Neuronal stem cell (in vitro differentiated cells): ENCODE results near the gene HS1BP3.

Source experiments
- DNase-seq: peaks from one replicate; pipeline ENCODE4 v3.0.0-alpha.2; 2013; ENCODE audit warnings: low spot score
- H2AFZ ChIP-seq: one replicate; pipeline ENCODE4 v1.6.1; 2013; ENCODE audit warnings: mild to moderate bottlenecking, low read length, inconsistent platforms
- H2AK5ac ChIP-seq: 2 replicates; pipeline ENCODE4 v1.6.1; 2013; ENCODE audit warnings: low read depth, mild to moderate bottlenecking, inconsistent platforms, low read length, moderate library complexity, mixed read lengths
- H2BK120ac ChIP-seq: 2 replicates; pipeline ENCODE4 v1.6.1; 2013; ENCODE audit warnings: low read depth, mild to moderate bottlenecking, inconsistent platforms, low read length, moderate library complexity, mixed read lengths
- H2BK12ac ChIP-seq: one replicate; pipeline ENCODE4 v1.6.1; 2013; ENCODE audit warnings: low read length, inconsistent platforms
- H2BK15ac ChIP-seq: 2 replicates; pipeline ENCODE4 v1.6.1; 2013; ENCODE audit warnings: mild to moderate bottlenecking, low read length, inconsistent platforms, mixed read lengths
- H2BK5ac ChIP-seq: one replicate; pipeline ENCODE4 v1.6.1; 2013; ENCODE audit warnings: inconsistent platforms, mild to moderate bottlenecking, low read length, moderate library complexity
- H3K14ac ChIP-seq: one replicate; pipeline ENCODE4 v1.6.1; 2013; ENCODE audit warnings: low read length, inconsistent platforms
- H3K18ac ChIP-seq: 2 replicates; pipeline ENCODE4 v1.6.1; 2013; ENCODE audit warnings: low read length, inconsistent platforms
- H3K23ac ChIP-seq: 2 replicates; pipeline ENCODE4 v1.6.1; 2013; ENCODE audit warnings: low read depth, mild to moderate bottlenecking, mixed read lengths, low read length, inconsistent platforms; ENCODE audit not compliant: poor library complexity
- H3K27ac ChIP-seq: replicated peaks from 3 replicates; pipeline ENCODE4 v1.5.1; 2013; ENCODE audit warnings: low read length, inconsistent platforms
- H3K27me3 ChIP-seq, 3 experiments: 2 replicates each; pipeline ENCODE4 v1.6.1; 2013; ENCODE audit warnings: low read length in 3 of 3, mild to moderate bottlenecking in 2 of 3, inconsistent platforms in 1 of 3, low read depth in 1 of 3, mixed read lengths in 1 of 3, moderate library complexity in 1 of 3; ENCODE audit not compliant: control insufficient read depth in 3 of 3, insufficient read depth in 3 of 3
- H3K36me3 ChIP-seq, 2 donors: replicated peaks in 1 of 2; 2 replicates each; pipeline ENCODE4 v1.6.1; 2013; ENCODE audit warnings: low read length in 2 of 2; ENCODE audit not compliant: control insufficient read depth in 2 of 2, insufficient read depth in 2 of 2
- H3K4ac ChIP-seq: 2 replicates; pipeline ENCODE4 v1.6.1; 2013; ENCODE audit warnings: inconsistent platforms, mild to moderate bottlenecking, low read length, moderate library complexity
- H3K4me1 ChIP-seq, 2 donors: 1 replicate in 1 of 2; 2 replicates in 1 of 2; pipeline ENCODE4 v1.6.1; 2013; ENCODE audit warnings: low read length in 2 of 2, low read depth in 1 of 2; ENCODE audit not compliant: control insufficient read depth in 2 of 2, insufficient read depth in 1 of 2
- H3K4me2 ChIP-seq: one replicate; pipeline ENCODE4 v1.6.1; 2013; ENCODE audit warnings: mild to moderate bottlenecking, low read length, inconsistent platforms; ENCODE audit not compliant: insufficient read depth, poor library complexity, severe bottlenecking
- H3K4me3 ChIP-seq, 2 donors: 2 replicates each; pipeline ENCODE4 v1.5.1; 2013; ENCODE audit warnings: low read length in 2 of 2, mild to moderate bottlenecking in 2 of 2, inconsistent platforms in 1 of 2, moderate library complexity in 1 of 2
- H3K79me1 ChIP-seq: one replicate; pipeline ENCODE4 v1.6.1; 2013; ENCODE audit warnings: low read depth, mild to moderate bottlenecking, inconsistent platforms, low read length, moderate library complexity
- H3K9ac ChIP-seq: one replicate; pipeline ENCODE4 v1.6.1; 2013; ENCODE audit warnings: mild to moderate bottlenecking, low read depth, low read length, inconsistent platforms; ENCODE audit not compliant: poor library complexity
- H3K9me3 ChIP-seq, 2 donors: replicated peaks in 1 of 2; 2 replicates each; pipeline versions ENCODE3 to v1.6.1; 2013; ENCODE audit warnings: low read length in 2 of 2, mild to moderate bottlenecking in 2 of 2, inconsistent platforms in 1 of 2, low read depth in 1 of 2, mixed read lengths in 1 of 2, moderate library complexity in 1 of 2; ENCODE audit not compliant: control insufficient read depth in 2 of 2, insufficient read depth in 1 of 2
- H4K8ac ChIP-seq: one replicate; pipeline ENCODE4 v1.6.1; 2013; ENCODE audit warnings: low read depth, mild to moderate bottlenecking, inconsistent platforms, low read length, moderate library complexity
- H4K91ac ChIP-seq: one replicate; pipeline ENCODE4 v1.6.1; 2013; ENCODE audit warnings: low read length, low read depth, mild to moderate bottlenecking, inconsistent platforms; ENCODE audit not compliant: poor library complexity
- WGBS, 2 donors: extraction: QIAGEN DNeasy Blood & Tissue Kit; methylation state at CpG; one replicate each; pipeline ENCODE4 v1.1.7; 2013; ENCODE audit warnings: missing lambda C conversion rate in 2 of 2, mixed read lengths in 1 of 2; ENCODE audit not compliant: insufficient read length in 2 of 2, insufficient replicate concordance in 1 of 2; ENCODE audit errors: extremely low coverage in 2 of 2; 5-methylcytosine and 5-hydroxymethylcytosine counted together

HS1BP3 gene

DNA sequence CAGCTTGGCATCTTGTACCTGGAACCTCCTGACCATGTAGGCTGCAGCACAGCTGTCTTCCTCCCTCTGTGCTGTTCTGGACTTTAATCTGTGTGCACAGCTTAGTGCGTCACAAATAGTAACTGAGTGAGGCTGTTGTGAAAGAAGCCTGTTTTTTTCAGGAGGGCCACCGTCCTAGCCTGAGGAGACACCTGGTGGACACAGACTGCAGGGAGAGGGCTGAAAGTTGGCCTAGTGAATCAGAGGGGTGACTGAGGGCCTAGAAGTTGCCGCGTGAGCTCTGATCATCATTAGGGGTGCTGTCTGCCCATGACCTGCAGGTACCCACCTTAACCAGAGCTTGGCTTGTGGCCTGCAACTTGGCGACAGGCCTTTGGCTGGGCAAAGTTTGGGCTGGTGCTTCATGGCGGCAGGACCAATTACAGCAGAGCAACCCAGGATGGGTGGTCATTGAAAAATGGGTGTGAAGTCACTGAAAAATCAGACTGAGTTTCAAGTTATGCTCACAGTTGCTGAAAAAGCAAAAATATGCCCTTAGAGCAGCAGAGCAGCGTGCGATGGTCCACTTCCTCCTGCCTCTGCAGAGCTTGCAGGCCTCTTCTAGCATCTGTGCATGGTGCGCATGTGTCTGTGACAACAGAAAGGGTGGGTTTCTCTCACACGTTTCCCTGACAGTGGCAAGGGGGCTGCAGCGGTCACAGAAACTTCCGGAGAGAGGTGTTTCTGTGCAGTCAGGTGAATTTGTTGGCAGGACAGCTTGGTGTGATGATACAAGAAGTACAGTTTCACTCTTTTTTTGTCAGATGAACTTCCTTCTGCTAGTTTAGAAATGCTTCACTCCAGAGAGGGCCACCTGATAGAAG, 25.7 kb upstream of the HS1BP3 start:
- no peak overlapping the region for H2BK15ac ChIP-seq
- H3K27me3 ChIP-seq, result peaks cover 0 to 26% (median 1%) of the 10 kb centered on the region in 3 experiments
- H3K9ac ChIP-seq, result no peak overlapping the region
- no peak overlapping the region for H4K91ac ChIP-seq
- no peak overlapping the region for H3K4ac ChIP-seq
- H3K36me3 ChIP-seq, result peaks cover 0 to 39% of the 10 kb centered on the region in 2 donors
- peaks cover 4 to 16% of the 10 kb centered on the region in 2 donors for H3K4me1 ChIP-seq
- no peak overlapping the region for H3K4me3 ChIP-seq
- H3K4me2 ChIP-seq, result no peak overlapping the region
- H3K27ac ChIP-seq, result no peak overlapping the region
- no peak overlapping the region for H2BK12ac ChIP-seq
- DNase-seq, result no peak
- H4K8ac ChIP-seq, result no peak overlapping the region
- H3K9me3 ChIP-seq, result no peaks in the 10 kb centered on the region
- no peak overlapping the region for H2BK5ac ChIP-seq
- no peak overlapping the region for H3K23ac ChIP-seq
- no CpG with 5 or more reads among the region's 12 CpGs for WGBS, 2 donors
- H2AK5ac ChIP-seq, result no peak overlapping the region
- no peak overlapping the region for H3K18ac ChIP-seq
- H2AFZ ChIP-seq, result no peak overlapping the region
- H2BK120ac ChIP-seq, result no peak overlapping the region
- no peak overlapping the region for H3K14ac ChIP-seq
- H3K79me1 ChIP-seq, result no peaks in the 10 kb centered on the region

DNA sequence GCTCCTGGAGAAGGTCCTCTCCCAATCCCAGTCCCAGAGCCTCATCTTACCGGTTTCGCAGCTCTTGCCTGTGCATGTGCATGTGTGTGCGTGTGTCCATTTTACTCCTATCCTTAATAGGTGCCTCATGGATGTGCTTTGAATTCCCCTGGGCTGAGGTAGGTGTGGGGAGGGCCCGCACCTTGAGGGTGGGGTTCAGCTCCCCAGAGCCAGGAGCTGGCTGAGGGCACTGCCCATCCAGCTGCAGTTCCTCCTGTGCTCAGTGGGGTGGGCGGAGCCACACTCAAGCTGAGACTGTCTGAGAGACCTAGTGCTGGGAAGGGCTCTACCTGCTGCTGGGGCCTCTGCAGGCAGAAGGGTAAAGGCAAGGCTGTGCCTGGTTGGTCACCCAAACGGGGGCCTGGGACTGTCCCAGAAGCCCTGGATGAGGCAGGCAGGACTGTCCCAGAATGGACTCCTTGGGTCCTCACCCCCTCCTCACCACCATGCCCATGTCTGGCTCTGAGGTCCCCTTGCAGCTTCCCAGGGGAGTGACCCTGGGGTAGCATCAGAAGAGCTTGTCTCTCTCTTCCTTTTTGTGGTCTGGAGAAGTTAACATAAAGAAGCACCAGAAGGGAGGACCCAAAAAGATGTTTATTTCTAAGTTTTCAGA, 24.9 kb upstream of the HS1BP3 start:
- Histone ChIP-seq H2AK5ac (no peak overlapping the region), H3K14ac (no peak overlapping the region), H3K9ac (no peak overlapping the region), H2BK120ac (no peak overlapping the region), H3K9me3 (peaks cover 0 to 6% of the 10 kb centered on the region in 2 donors), H2BK15ac (no peak overlapping the region), H2BK5ac (no peak overlapping the region), H3K79me1 (no peaks in the 10 kb centered on the region), H3K23ac (no peak overlapping the region), H2AFZ (no peak overlapping the region), H4K91ac (no peak overlapping the region), H3K4me2 (no peak overlapping the region), H3K27ac (no peak overlapping the region), H3K4me3 (no peak overlapping the region), H3K27me3 (peaks cover 0 to 33% (median 9%) of the 10 kb centered on the region in 3 experiments), H3K18ac (no peak overlapping the region), H3K4me1 (peaks cover 4 to 18% of the 10 kb centered on the region in 2 donors), H3K4ac (no peak overlapping the region), H4K8ac (no peak overlapping the region), H3K36me3 (peaks cover 0 to 31% of the 10 kb centered on the region in 2 donors), H2BK12ac (no peak overlapping the region)
- WGBS, 2 donors, result no CpG with 5 or more reads among the region's 6 CpGs
- no peak for DNase-seq

DNA sequence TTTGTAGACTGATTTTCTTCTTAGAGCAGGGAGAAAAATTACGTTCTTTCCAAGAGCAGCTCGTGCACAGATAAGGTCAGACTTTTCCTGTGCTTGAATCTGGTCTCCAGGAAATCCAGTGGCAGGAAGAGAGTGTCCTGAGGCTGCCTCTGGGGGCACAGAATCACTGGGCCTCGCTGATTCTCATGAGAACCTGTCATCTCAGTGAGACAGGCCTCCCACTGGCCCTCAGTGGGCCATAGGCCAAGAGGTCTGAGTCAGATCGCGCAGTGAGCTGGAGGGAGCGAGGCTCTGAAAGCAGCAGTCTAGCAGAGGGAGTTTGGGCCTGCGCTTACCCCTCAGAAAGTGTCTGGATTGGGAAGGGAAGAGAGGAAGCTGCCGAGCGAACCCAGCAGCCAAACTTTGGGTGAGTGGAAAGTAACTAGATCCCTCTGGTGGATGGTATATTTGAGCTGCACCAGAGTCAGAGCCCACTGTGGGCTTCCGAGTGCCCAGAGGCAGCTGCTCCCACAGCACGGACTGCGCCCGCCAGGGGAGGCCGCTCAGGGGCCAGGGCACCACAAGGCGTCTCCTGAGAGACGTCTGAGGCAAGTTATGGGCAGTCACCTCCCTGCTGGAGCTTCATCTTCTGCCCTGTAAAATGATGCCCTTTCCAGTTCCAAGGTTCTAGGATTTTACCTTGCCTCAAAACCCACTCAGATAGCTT, 24.2 kb upstream of the HS1BP3 start:
- Histone ChIP-seq H3K4me1 (peaks cover 4 to 18% of the 10 kb centered on the region in 2 donors), H3K23ac (no peak overlapping the region), H3K14ac (no peak overlapping the region), H2BK120ac (no peak overlapping the region), H3K27me3 (peaks cover 0 to 40% (median 16%) of the 10 kb centered on the region in 3 experiments), H3K18ac (no peak overlapping the region), H2AFZ (no peak overlapping the region), H4K91ac (no peak overlapping the region), H3K36me3 (peaks cover 0 to 25% of the 10 kb centered on the region in 2 donors), H2BK12ac (no peak overlapping the region), H2BK15ac (no peak overlapping the region), H4K8ac (no peak overlapping the region), H3K9me3 (peaks cover 0 to 8% of the 10 kb centered on the region in 2 donors), H3K4me3 (no peak overlapping the region), H3K79me1 (no peaks in the 10 kb centered on the region), H3K4me2 (no peak overlapping the region), H2AK5ac (no peak overlapping the region), H3K27ac (no peak overlapping the region), H3K9ac (no peak overlapping the region), H2BK5ac (no peak overlapping the region), H3K4ac (no peak overlapping the region)
- no peak for DNase-seq
- no CpG with 5 or more reads among the region's 16 CpGs for WGBS, 2 donors
